Right ventricle myocardium superior (tissue), 1 donor: Measurements from ENCODE around the gene PRXL2C. TPM values are rescaled to one million over a fixed set of nuclear protein-coding genes. Genes with fewer than 3 reads are reported as not detected.
"Not testable (repeated sequence)": the region's sequence is repeated elsewhere in the genome, so short reads cannot be mapped to it uniquely, and the experiment has no call there.

Experiments
- ATAC-seq: fragments of 200-7000 bp; cut with Tn5 transposase; one replicate; pipeline ENCODE4 v1.9.1; 2020; ENCODE audit warnings: mild to moderate bottlenecking; ENCODE audit not compliant: poor library complexity
- DNase-seq: peaks from one replicate; pipeline ENCODE4 v3.0.0-alpha.2; 2020
- intact Hi-C: fragments of 100-400 bp; cut with DNase I; formaldehyde crosslinking; loops from one replicate; pipeline ENCODE4 v1.11.2; 2022
- long read RNA-seq: library from polyadenylated mRNA; unstranded; transcript quantifications from one replicate; pipeline ENCODE4 v2.0.0, GENCODE V29; 2021
- total RNA-seq: library from RNA; stranded (reverse); fragmentation: NEBNext Ultra II Directional; extraction: Animal tissue kit (Norgen Biotek cat#: 25700); gene quantifications from one replicate; pipeline ENCODE4 v1.2.1, GENCODE V29; 2021
- donor health status: DM: no; HTN: yes; CAD: no; lungs with severe emphysema.

PRXL2C gene
- 28.3 TPM for total RNA-seq
- long read RNA-seq, transcript PRXL2C-201 (6 exons, 2,863 nt) = major isoform, 22 of 37 reads
- long read RNA-seq, partial matches to known transcripts = 3 of 37 reads
- long read RNA-seq, other reads (novel, unspliced or antisense) = 9 of 37 reads

GRCh38 chr9:96655198-96655851, at the start of gene PRXL2C:
Gene PRXL2C (minus strand): TSS chr9:96655317. CDS start chr9:96655281, 36 bp downstream.
- ATAC-seq (peak; percentile 79), DNase-seq (peak; percentile 93)
- intact Hi-C loops = loop anchor here (10.0 kb wide), 1 partner anchor 201 kb away; the partner anchor contains the start of gene HABP4

- intact Hi-C loops, ATAC-seq, DNase-seq: not testable (repeated sequence)
These were observed 45.7 kb upstream of the PRXL2C start for GRCh38 chr9:96700721-96701375.

- DNase-seq (no peak), ATAC-seq (no peak)
- intact Hi-C loops = no loop called here
These were observed 36.2 kb upstream of the PRXL2C start for GRCh38 chr9:96691326-96691725.

GRCh38 chr9:96688745-96689464, 33.8 kb upstream of the PRXL2C start:
- ATAC-seq = no peak
- intact Hi-C loops = no loop called here
- no peak for DNase-seq

- ATAC-seq = no peak
- DNase-seq = no peak
- intact Hi-C loops = no loop called here
These were observed 33.1 kb upstream of the PRXL2C start for GRCh38 chr9:96688187-96688586.

GRCh38 chr9:96686638-96687335, 31.7 kb upstream of the PRXL2C start:
- intact Hi-C loops = no loop called here
- ATAC-seq = peak; percentile 99
- DNase-seq = peak; percentile 90

GRCh38 chr9:96680812-96681499, 25.8 kb upstream of the PRXL2C start:
- intact Hi-C loops = no loop called here
- DNase-seq = no peak
- no peak for ATAC-seq

- intact Hi-C loops = no loop called here
- no peak for ATAC-seq
- DNase-seq = no peak
These were observed 19.9 kb upstream of the PRXL2C start for GRCh38 chr9:96674906-96675538.

- ATAC-seq, DNase-seq, intact Hi-C loops: not testable (repeated sequence)
These were observed 18.7 kb upstream of the PRXL2C start for GRCh38 chr9:96673786-96674185.

GRCh38 chr9:96668868-96669534, 13.9 kb upstream of the PRXL2C start:
- ATAC-seq = no peak
- intact Hi-C loops = loop anchor here (10.0 kb wide), 1 partner anchor 434 kb away; no protein-coding TSS in a partner anchor
- DNase-seq = no peak

GRCh38 chr9:96667363-96667728, 12.2 kb upstream of the PRXL2C start:
- ATAC-seq = no peak
- intact Hi-C loops = loop anchor here (2.0 to 10.0 kb wide), 2 partner anchors 339 to 433 kb away; no protein-coding TSS in a partner anchor

GRCh38 chr9:96666653-96667362, 11.7 kb upstream of the PRXL2C start:
- intact Hi-C loops = loop anchor here (2.0 to 10.0 kb wide), 2 partner anchors 338 to 432 kb away; no protein-coding TSS in a partner anchor
- DNase-seq = not testable (repeated sequence)
- peak; percentile 84 for ATAC-seq

More at GRCh38 chr9:96667363-96667728, 12.2 kb upstream of the PRXL2C start:
- DNase-seq = no peak

GRCh38 chr9:96665789-96666188, 10.7 kb upstream of the PRXL2C start:
- DNase-seq (no peak), ATAC-seq (no peak)
- intact Hi-C loops = loop anchor here (2.0 to 10.0 kb wide), 2 partner anchors 337 to 431 kb away; no protein-coding TSS in a partner anchor

GRCh38 chr9:96663506-96664120, 8.5 kb upstream of the PRXL2C start:
- DNase-seq = no peak
- ATAC-seq = no peak
- intact Hi-C loops = loop anchor here (10.0 kb wide), 1 partner anchor 429 kb away; no protein-coding TSS in a partner anchor

GRCh38 chr9:96661711-96662110, 6.6 kb upstream of the PRXL2C start:
- DNase-seq (no peak), ATAC-seq (no peak)
- intact Hi-C loops = loop anchor here (10.0 kb wide), 1 partner anchor 427 kb away; no protein-coding TSS in a partner anchor
